ENCODE data around the gene DNAH7.

DNAH7 gene

GRCh38 chr2:195793881-195794280, 274.8 kb downstream of the DNAH7 start:
- no peak for DNase-seq

DNA sequence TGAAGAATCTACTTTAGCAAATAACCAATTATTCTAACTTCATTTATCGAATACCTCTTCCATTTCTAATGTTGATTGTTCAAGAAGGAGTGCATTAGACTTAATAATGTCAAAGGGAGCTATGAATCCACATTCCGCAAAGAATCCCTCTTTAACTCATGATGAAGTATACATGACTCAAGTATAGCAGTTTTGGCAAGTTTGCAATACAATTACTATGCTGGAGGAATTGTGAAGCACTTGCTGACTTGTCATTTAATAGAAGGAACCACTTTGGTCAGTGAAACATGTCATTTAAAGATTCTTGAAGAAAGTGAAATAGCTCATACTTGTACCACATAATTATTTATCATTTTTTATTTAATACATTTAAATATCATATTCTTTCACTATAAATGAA, 286.5 kb downstream of the DNAH7 start:
- peak; percentile 42 for DNase-seq

GRCh38 chr2:195779491-195779890, 289.1 kb downstream of the DNAH7 start:
- no peak for DNase-seq

- peak; percentile 7 for DNase-seq
Measured at GRCh38 chr2:195769975-195770374, 298.7 kb downstream of the DNAH7 start.

DNA sequence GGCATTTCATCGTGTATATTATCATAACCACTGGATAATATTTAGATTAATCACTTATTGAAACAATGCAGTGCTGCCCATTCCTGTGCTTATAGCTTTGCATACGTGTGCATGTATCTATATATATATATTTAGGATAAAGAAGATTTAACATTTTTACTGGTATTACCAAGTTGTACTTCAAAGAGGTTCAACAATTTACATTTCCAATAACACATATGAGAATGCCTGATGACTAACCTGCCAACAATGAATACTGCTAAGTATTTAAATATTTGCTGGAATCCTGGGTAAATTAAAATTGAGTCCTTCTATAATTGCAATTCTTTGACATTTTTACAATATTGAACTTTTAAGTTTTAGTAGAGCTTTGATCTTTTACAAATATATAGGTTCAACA, 300.2 kb downstream of the DNAH7 start:
- peak; percentile 62 for DNase-seq

GRCh38 chr2:195766691-195767090, 301.9 kb downstream of the DNAH7 start:
- no peak for DNase-seq

DNA sequence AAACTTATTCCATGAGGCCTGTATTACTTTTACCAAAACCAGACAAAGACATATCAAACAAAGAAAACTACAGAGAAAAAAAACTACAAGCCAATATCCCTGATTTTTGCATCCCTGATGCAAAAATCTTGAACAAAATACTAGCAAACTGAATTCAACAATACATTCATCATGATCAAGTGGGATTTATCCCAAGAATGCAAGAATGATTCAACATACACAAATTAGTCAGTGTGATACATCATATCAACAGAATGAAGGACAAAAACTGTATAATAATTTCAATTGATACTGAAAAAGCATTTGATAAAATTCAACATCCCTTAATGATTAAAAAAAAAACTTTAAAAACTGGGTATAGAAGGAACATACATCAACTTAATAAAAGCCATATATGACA, 304.8 kb downstream of the DNAH7 start:
- DNase-seq = peak; percentile 46

- DNase-seq = no peak
Measured at GRCh38 chr2:195759877-195760276, 308.8 kb downstream of the DNAH7 start.

DNA sequence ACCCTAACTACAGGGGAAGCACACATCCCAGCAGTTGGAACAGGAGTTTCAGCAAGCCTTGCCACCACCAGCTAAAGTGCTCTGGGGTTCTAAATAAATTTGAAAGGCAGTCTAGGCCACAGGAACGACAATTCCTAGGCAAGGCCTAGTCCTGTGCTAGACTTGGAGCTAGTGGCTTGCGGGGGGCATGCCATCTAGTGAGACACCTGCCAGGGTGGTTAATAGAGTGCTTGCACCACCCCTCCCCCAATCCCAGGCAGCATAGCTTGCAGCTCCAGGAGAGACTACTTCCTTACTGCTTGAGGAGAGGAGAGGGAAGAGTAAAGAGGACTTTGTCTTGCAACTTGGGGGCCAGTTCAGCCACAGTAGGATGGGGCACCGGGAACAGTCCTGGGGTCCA, 309.8 kb downstream of the DNAH7 start:
- no peak for DNase-seq

- DNase-seq = peak; percentile 8
Measured at GRCh38 chr2:195756218-195756942, 312.3 kb downstream of the DNAH7 start.

DNA sequence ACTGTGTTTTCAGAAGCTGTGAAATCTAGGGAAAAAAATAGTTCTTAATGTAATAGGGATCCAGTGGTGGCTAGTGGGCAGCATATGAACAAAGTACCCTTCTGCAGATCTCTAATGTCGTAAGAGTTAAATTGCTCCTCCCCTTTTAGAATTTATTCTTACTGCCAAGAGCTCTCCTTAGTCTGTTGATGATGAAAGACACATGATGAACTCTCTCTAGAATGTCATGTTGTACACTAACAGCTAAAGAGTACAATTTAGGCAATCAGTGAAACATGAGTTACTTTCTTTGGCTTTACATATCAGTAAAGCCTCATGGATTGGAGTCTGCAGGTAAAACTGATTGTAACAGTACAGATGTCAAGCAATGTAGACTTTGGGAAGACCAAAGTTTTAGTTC, 327.4 kb downstream of the DNAH7 start:
- DNase-seq = peak; percentile 11

- DNase-seq = peak; percentile 72
Measured at GRCh38 chr2:195737511-195738325, 330.9 kb downstream of the DNAH7 start.

DNA sequence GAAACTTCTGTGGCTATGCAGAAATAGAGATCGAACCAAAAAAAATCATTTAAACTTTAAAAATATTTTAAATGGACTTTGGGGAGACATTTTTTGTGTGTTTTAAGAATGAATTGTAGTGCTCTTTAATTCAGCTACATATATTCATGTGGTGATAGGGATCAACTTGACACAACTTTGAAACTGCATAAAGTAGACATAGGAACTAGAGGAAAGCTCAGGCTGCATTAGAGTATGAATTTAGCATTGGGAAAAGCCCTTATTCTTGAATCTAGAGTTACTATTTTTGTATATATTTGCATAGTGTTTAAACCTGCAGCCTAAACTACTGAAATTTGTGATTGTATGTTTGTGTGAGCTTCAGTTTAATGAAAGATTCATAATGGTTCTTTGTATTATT, 333.3 kb downstream of the DNAH7 start:
- no peak for DNase-seq

- DNase-seq = no peak
Measured at GRCh38 chr2:195734931-195735330, 333.7 kb downstream of the DNAH7 start.

DNA sequence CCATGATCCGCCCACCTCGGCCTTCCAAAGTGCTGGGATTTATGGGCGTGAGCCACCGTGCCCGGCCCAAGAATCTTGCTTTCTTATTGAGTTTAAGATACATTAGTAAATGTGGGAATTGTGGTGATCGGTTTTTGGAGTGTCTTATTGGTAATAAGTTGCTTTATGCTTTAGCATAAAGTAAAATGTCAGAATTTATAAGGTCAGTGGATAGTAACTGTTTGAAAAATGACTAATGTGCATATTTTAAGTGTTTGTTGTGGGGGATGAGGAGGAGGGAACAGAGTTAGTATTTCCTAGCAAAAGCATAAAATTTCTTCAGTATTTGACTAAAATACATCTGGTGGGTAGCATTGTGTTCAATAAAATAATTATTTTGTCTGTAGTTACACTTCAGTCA, 334.2 kb downstream of the DNAH7 start:
- peak; percentile 34 for DNase-seq

DNA sequence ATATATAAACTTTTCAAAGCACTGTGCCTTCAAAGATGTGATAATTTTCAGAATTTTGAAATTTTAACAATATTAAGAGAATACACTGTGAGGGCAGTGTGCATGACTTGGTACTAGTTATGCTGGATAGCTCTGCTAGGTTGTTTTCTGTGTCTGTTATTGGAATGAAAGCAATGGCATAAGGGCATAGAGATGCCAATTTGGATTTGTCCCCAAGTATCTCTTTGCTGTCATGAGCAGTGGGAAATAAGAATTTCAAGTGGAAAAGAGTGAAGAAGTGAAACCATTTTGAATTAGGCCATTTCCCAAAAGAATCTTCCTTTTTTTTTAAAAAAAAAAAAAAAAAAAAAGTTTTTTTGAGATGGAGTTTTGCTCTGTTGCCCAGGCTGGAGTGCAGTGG, 334.8 kb downstream of the DNAH7 start:
- DNase-seq = no peak

DNA sequence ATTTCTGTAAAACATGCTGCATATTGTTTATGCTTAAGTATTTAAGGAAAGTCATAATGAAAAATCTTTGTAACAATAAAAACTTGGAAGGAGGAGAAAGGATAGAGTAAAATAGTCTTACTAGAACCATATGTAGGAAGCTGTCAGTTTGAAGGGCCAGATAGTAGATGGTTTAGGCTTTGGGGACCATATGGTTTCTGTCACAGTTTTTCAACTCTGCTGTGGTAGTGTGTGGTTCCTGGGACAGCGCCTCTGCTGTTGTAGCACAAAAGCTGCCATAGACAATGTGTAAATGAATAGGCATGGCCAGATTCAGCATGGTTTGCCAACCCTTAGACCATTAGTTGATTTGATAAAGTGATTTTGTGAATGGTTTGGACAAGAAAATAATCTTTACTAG, 336.1 kb downstream of the DNAH7 start:
- DNase-seq = peak; percentile 18

DNA sequence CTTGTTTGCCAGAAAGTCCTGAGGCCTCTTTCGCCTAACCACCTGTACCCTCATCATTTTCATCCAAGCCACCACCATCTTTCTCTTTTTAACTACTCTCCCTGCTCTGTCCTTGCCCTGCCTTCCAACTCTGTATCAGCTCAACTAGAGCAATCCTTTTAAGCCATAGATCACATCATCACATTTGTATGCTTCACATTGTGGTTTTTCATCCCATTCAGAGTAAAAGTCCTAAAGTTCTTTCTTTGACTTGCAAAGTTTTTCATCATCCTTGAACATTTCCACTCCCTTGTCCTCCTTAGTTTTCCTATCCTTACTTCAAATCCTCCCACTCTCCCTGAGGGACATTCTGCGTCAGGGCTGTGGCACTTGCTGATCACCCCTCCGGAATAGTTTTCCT, 337.7 kb downstream of the DNAH7 start:
- peak; percentile 86 for DNase-seq

DNA sequence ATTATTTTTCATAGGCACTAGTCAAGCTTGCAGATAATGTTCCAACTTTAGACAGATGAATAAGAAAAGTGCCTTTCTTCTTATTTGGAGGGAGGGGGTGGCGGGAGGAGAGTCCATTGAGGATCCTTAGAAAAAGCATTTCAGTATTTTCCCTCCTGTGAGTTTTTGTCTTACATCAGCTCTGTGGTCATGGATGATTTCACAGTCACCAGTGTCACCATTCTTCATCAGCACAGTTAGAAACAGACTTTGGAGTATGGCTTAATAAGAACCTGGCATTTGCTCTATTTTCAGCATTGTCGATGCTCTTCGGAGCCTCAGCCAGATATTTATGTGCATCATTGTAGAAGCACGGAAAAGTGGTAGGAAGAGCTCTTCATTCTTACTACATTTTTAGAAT, 341.5 kb downstream of the DNAH7 start:
- no peak for DNase-seq

DNA sequence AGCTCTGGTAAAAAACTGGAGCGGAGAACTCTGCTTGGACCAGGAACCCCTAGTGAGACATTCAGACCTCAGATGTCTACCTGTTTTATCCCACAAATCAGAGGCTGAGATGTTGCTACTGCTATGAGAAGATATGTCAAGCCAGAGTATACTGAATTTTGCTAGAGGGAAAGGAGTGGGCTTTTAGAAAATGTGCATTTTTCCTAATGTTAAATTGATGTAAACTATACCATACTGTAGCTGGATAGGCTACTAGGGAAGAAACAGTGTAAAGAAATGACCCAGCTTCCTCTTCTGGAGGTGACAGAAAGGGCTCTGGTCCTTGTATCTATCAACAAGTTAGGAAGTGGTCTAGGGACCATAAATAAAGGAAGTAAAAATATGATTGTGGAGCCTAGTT, 346.6 kb downstream of the DNAH7 start:
- DNase-seq = no peak

DNA sequence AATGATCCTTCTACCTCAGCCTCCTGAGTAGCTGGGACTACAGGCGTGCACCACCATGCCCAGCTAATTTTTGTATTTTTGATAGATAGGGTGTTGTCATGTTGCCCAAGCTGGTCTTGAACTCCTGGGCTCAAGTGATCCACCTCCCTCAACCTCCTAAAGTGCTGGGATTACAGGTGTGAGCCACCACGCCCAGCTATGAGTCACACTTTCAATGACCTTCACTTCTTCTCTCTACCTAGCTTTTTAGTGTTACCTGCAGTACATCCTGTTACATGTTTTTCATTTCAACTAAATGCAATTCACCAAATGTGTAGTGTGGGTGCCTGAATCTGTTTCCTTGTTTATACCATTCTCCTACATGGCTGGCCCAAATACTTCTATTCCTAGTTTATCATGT, 347.6 kb downstream of the DNAH7 start:
- DNase-seq = no peak

GRCh38 chr2:195716466-195716865, 352.2 kb downstream of the DNAH7 start:
- no peak for DNase-seq

DNA sequence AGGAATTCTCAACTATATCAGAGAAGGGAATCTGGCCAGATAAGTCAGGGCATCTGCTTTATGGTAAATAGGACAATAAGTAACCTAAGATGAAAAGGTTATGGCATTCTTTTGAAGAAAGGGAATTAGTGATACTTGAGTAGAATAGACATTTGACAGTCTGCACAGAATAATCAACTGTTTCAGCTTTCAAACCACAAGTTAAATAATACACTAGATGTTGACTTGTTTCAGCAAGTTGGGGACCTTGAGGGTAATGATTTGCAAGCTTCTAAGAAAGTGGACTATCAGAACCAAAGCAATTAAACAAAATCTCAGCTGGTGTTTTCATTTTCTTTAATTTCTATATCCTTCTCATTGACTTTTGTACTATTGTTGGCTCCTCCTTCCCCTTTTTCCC, 357.2 kb downstream of the DNAH7 start:
- DNase-seq = no peak
